ENCODE results near the gene B3GAT1.

- TF ChIP-seq, protein P1, sequence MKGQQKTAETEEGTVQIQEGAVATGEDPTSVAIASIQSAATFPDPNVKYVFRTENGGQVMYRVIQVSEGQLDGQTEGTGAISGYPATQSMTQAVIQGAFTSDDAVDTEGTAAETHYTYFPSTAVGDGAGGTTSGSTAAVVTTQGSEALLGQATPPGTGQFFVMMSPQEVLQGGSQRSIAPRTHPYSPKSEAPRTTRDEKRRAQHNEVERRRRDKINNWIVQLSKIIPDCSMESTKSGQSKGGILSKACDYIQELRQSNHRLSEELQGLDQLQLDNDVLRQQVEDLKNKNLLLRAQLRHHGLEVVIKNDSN (IDR thresholded peaks at IDR 0.05; ENCODE audit: borderline replicate concordance, low read depth) = no peak
- TF ChIP-seq ELF1 (IDR thresholded peaks at IDR 0.05) = no peak
These were observed 48.8 kb upstream of the B3GAT1 start for GRCh38 chr11:134460881-134461280.

Measured in SK-N-SH (cell line).